Gastrocnemius medialis (tissue), 4 donors: ENCODE data around the gene ACSS1. TPM values are rescaled to one million over a fixed set of nuclear protein-coding genes. Genes with fewer than 3 reads are reported as not detected.

Source experiments
- ATAC-seq, 2 donors: fragments of 150-250 bp; one replicate each; pipeline ENCODE4 v1.9.1; 2016
- DNase-seq, 2 donors: peaks; one replicate each; pipeline ENCODE4 v3.0.0-alpha.2; 2019
- H3K27ac ChIP-seq, 4 donors: fragments of 200-600 bp; sonication (generic); 1 replicate in 1 of 4; 2 replicates in 3 of 4; pipeline ENCODE4 v1.5.1; 2016 to 2018; ENCODE audit warnings: mild to moderate bottlenecking in 2 of 4, moderate library complexity in 1 of 4
- H3K27me3 ChIP-seq, 3 donors: fragments of 200-600 bp; sonication (generic) in 2 of 3; 1 replicate in 1 of 3; 2 replicates in 2 of 3; pipeline versions ENCODE4 v1.5.1 to v1.6.0; 2016 to 2019; ENCODE audit warnings: mild to moderate bottlenecking in 1 of 3, moderate library complexity in 1 of 3
- H3K36me3 ChIP-seq, 2 donors: fragments of 200-600 bp; sonication (generic) in 1 of 2; one replicate each; pipeline ENCODE4 v1.5.1; 2017 to 2018
- H3K4me1 ChIP-seq, 2 donors: fragments of 200-600 bp; sonication (generic) in 1 of 2; one replicate each; pipeline ENCODE4 v1.5.1; 2016 to 2017; ENCODE audit warnings: mild to moderate bottlenecking in 2 of 2
- H3K4me3 ChIP-seq, 4 donors: fragments of 200-600 bp; sonication (generic) in 3 of 4; 1 replicate in 1 of 4; 2 replicates in 3 of 4; pipeline ENCODE4 v1.5.1; 2016 to 2019; ENCODE audit warnings: mild to moderate bottlenecking in 2 of 4
- H3K9me3 ChIP-seq, 3 donors: fragments of 200-600 bp; sonication (generic) in 2 of 3; 1 replicate in 1 of 3; 2 replicates in 2 of 3; pipeline ENCODE4 v1.5.1; 2016 to 2019
- CTCF ChIP-seq, 5 experiments: fragments of 450-650 bp in 3 of 5; fragments of 200-600 bp in 2 of 5; sonication (generic) in 2 of 5; IDR thresholded peaks in 4 of 5; conservative IDR thresholded peaks in 1 of 5; 1 replicate in 4 of 5; 2 replicates in 1 of 5; pipeline ENCODE4 v1.5.1; 2016 to 2019; ENCODE audit warnings: antibody characterized with exemption in 5 of 5, mild to moderate bottlenecking in 3 of 5, moderate library complexity in 3 of 5
- POLR2A ChIP-seq, 2 donors: fragments of 450-650 bp; IDR thresholded peaks; one replicate each; pipeline ENCODE4 v1.6.1; 2017; ENCODE audit warnings: antibody characterized with exemption in 2 of 2, mild to moderate bottlenecking in 2 of 2, moderate library complexity in 2 of 2
- in situ Hi-C, 4 donors: fragments of 200-750 bp; cut with MboI; loops; one replicate each; pipeline versions ENCODE4 v1.15.0 to v1.8.0; 2017; ENCODE audit warnings: low sequenced_read_pairs in 4 of 4
- intact Hi-C: fragments of 100-400 bp; cut with DNase I; formaldehyde crosslinking; loops from one replicate; pipeline ENCODE4 v1.15.1; 2023; ENCODE audit warnings: low total_unique reads
- total RNA-seq, 4 donors: library from RNA; depleted of rRNA; stranded (reverse); fragments of >200 nt; gene quantifications; one replicate each; pipeline versions ENCODE4 v1.1.0 to v1.2.3, GENCODE V29; 2016

ACSS1 gene
- total RNA-seq, 4 donors from 2014 or later, result 11.4 to 84.6 (median 11.8) TPM

- intact Hi-C loops (no loop called here), in situ Hi-C loops (no loop called here)
- DNase-seq (no peak), ATAC-seq (no peak)
- H3K27ac ChIP-seq, result no peak overlapping the region
- H3K9me3 ChIP-seq, result no peaks in the 10 kb centered on the region
- TF ChIP-seq POLR2A (IDR thresholded peaks at IDR 0.05), result no peak
- no peak for TF ChIP-seq CTCF (IDR thresholded peaks at IDR 0.05 in 4 of 5, conservative IDR thresholded peaks at IDR 0.05 in 1 of 5)
- no peaks in the 10 kb centered on the region for H3K4me1 ChIP-seq
- no peak overlapping the region for H3K4me3 ChIP-seq
- no peaks in the 10 kb centered on the region for H3K36me3 ChIP-seq
- H3K27me3 ChIP-seq, result no peaks in the 10 kb centered on the region
Measured at GRCh38 chr20:25097498-25097897, 39.6 kb upstream of the ACSS1 start.

GRCh38 chr20:25090492-25091429 lies 32.8 kb upstream of the ACSS1 start:
- Histone ChIP-seq H3K9me3 (no peaks in the 10 kb centered on the region), H3K4me1 (no peaks in the 10 kb centered on the region), H3K4me3 (no peak overlapping the region), H3K36me3 (no peaks in the 10 kb centered on the region), H3K27me3 (peaks cover 19 to 28% (median 23%) of the 10 kb centered on the region in 3 donors), H3K27ac (no peak overlapping the region)
- ATAC-seq (no peak), DNase-seq (peak in 1 of 2 donors; percentile 26)
- TF ChIP-seq POLR2A (IDR thresholded peaks at IDR 0.05), result no peak
- TF ChIP-seq CTCF (IDR thresholded peaks at IDR 0.05 in 4 of 5, conservative IDR thresholded peaks at IDR 0.05 in 1 of 5), result no peak
- in situ Hi-C loops (no loop called here), intact Hi-C loops (no loop called here)

GRCh38 chr20:25089662-25090061 lies 31.7 kb upstream of the ACSS1 start:
- DNase-seq (no peak), ATAC-seq (no peak)
- in situ Hi-C loops, result loop anchor here in 1 of 4 donors (10.0 kb wide), 1 partner anchor 85 kb away; no protein-coding TSS in a partner anchor
- H3K36me3 ChIP-seq, result no peaks in the 10 kb centered on the region
- no peak for TF ChIP-seq POLR2A (IDR thresholded peaks at IDR 0.05)
- TF ChIP-seq CTCF (IDR thresholded peaks at IDR 0.05 in 4 of 5, conservative IDR thresholded peaks at IDR 0.05 in 1 of 5), result no peak
- H3K27ac ChIP-seq, result no peak overlapping the region
- H3K9me3 ChIP-seq, result no peaks in the 10 kb centered on the region
- peaks cover 30 to 39% (median 34%) of the 10 kb centered on the region in 3 donors for H3K27me3 ChIP-seq
- intact Hi-C loops, result no loop called here
- H3K4me3 ChIP-seq, result no peak overlapping the region
- peaks cover 3 to 6% of the 10 kb centered on the region in 2 donors for H3K4me1 ChIP-seq

- intact Hi-C loops, result no loop called here
- ATAC-seq, result no peak
- in situ Hi-C loops, result loop anchor here in 1 of 4 donors (10.0 kb wide), 1 partner anchor 86 kb away; no protein-coding TSS in a partner anchor
- Histone ChIP-seq H3K27ac (no peak overlapping the region), H3K27me3 (peaks cover 36 to 44% (median 40%) of the 10 kb centered on the region in 3 donors), H3K9me3 (no peaks in the 10 kb centered on the region), H3K4me1 (peaks cover 7 to 11% of the 10 kb centered on the region in 2 donors), H3K36me3 (no peaks in the 10 kb centered on the region), H3K4me3 (no peak overlapping the region)
- TF ChIP-seq CTCF (IDR thresholded peaks at IDR 0.05 in 4 of 5, conservative IDR thresholded peaks at IDR 0.05 in 1 of 5), result no peak
- TF ChIP-seq POLR2A (IDR thresholded peaks at IDR 0.05), result no peak
- DNase-seq, result no peak
Measured at GRCh38 chr20:25089096-25089495, 31.2 kb upstream of the ACSS1 start.
